ENCODE data around the gene MBD3.
"Not testable (repeated sequence)": the region's sequence is repeated elsewhere in the genome, so short reads cannot be mapped to it uniquely, and the experiment has no call there.

Gene MBD3

DNA sequence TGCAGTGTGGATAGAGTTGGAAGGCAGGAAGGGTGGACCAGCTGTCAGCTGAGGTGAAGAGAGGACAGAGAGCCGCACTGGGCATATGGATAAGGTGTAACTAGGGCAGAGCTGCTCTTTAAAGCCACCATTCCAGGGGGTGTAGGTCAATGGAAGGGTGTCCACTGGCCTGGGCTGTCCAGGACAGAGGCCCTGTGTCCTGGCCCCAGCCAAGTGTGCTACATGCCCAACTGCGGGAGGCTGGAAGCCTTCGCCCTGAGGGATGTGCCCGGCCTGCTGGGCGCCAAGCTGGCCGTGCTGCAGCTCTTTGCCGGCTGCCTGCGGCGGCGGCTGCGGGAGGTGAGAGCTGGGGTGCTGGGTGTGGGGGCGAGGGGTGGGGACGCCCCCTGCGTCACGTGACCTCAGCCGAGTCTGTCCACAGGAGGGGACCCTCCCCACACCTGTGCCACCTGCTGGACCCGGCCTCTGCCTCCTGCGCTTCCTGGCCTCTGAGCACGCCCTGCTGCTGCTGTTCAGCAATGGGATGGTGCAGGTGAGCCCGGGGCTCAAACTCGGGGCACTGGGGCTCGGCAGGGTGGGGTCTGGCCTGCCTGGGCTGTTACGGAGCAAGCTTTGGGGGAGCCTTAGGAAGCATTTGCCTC, 59.0 kb downstream of the MBD3 start:
- no peak for DNase-seq

DNA sequence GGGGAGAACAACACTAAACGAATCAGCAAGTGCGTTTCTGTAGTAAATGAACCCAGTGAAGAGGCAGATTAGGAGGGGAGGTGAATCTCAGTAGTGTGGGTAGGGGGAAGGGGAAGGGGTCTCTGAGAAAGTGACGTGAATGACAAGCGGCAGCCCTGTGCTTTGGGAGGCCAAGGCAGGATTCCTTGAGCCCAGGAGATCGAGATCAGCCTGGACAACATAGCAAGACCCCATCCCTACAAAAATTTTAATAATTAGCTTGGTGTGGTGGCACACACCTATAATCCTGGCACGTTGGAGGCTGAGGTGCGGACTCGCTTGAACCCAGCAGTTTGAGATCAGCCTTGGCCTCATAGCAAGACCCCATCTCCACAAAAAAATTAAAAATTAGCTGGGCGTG, 60.7 kb downstream of the MBD3 start:
- DNase-seq: no peak

DNA sequence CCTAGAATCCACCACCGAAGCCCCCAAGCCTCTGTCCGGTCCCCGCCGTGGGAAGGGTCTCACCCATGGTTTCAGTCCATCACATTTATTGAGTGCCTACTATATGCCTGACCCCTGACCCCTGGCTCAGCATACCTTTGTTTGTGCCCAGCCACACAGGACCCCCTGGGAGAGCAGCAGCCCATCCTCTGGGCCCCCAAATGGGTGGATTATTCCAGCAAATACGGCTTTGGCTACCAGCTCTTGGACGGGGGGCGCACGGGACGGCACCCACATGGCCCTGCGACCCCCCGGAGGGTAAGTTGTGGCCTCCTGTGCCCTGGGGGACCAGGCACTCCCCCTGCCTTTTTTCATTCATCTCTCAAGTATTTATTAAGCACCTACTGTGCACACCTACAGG, 61.1 kb downstream of the MBD3 start:
- no peak for DNase-seq

DNA sequence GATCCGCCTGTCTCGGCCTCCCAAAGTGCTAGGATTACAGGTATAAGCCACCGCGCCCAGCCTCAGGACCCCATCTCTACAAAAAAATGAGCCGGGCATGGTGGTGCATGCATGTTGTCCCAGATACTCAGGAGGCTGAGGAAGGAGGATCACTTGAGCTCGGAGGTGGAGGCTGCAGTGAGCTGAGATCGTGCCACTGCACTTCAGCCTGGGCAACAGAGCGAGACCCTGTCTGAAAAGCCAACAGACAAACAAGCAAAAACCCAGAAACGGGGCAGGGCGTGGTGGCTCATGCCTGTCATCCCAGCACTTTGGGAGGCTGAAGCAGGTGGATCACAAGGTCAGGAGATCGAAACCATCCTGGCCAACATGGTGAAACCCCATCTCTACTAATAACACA, 61.8 kb downstream of the MBD3 start:
- DNase-seq: not testable (repeated sequence)

DNA sequence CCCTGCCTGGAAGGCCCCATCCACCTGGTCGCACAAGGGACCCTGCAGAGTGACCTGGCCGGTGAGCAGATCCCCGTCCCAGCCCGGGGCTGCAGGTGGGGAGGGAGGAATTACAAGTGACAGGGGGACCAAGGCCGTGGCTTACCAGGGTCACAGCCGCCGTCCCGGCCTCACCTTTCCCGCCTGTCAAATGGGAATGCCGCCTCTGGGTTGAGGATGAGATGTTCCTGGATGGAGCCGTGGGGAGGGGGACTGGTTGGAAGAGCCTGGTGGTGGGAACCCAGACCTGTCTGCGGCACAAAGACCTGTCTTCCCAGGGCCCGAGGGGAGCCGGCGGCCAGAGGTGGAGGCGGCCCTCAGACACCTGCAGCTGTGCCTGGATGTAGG, 63.2 kb downstream of the MBD3 start:
- DNase-seq: no peak

DNA sequence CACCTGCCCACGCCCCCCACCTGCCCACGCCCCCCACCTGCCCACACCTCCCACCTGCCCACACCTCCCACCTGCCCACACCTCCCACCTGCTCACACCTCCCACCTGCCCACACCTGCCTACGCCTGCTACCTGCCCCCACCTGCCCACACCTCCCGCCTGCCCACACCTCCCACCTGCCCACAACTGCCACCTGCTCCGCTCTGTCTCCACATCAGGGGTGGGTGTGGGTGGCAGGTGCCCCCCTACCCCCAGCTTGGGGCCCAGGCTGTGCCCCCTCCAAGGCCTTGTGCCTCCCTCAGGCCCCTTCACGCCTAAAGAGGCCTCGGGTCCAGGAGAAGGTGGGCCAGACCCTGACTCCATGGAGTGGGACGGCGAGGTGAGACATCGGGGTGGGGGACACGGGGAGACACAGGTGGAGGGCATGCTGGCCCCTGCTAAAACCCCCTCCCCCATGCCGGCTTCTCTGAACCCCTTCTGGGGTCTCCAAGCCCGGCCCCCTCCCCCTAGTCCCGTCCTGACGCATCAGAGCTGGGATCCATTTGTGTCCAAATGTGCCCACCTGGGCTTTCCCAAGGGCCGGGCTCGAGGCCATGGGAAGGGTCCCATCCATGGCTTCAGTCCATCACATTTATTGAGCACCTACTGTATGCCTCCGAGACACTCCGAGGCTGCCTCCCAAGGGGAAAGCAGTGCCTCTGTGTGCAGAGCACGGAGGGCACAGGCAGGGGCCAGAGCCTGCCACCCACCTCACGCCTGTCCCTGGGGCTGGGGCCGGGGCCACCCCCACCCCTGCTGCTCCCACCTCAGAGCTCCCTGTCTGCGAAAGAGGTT, 63.9 kb downstream of the MBD3 start:
- no peak for DNase-seq

DNA sequence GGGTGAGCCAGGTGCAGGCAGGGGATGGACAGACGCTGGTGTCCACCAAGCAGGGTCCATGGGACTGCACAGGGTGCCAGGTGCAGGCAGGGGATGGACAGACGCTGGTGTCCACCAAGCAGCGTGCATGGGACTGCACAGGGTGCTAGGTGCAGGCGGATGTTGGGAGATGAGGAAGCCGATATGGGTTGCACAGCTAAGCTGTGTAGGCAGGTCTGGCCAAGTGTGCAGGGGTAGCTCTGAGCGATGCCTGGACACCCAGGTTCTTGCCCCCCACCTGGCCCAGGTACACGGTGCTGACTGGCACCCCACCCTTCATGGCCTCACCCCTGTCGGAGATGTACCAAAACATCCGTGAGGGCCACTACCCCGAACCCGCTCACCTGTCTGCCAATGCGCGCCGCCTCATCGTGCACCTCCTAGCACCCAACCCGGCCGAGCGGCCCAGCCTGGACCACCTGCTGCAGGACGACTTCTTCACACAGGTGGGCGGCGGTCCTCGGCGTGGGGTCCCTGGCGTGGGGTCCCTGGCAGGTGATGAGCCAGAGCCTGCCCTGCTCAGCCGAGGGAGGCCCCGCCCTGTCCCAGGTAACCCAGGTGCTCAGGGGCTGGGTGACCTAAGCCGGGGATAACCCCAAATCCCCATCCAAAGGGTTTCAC, 64.9 kb downstream of the MBD3 start:
- DNase-seq: no peak

DNA sequence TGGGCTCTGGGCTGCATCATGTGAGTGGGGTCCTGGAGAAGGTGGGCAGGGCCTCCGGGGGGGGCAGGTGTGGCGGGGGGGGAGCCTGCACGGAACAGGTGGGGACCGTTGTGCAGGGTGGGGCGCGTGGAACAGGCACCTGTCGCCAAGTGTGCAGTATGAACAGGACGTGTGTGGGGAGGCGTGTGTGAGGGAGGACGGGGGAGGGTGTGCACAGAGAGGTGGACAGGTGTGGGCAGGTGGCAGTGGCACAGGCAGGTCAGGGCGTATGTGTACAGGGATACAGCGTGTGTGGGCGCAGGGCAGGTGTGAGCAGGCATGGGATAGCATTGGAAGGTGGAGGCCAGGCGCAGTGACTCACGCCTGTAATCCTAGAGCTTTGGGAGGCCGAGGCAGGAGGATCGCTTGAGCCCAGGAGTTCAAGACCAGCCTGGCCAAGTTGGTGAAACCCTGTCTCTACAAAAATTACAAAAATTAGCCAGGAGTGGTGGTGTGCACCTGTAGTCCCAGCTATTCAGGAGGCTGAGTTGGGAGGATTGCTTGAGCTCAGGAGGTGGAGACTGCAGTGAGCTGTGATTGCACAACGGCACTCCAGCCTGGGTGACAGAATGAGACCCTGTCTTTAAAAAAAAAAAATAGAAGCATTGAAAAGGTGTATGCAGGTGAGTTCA, 65.6 kb downstream of the MBD3 start:
- DNase-seq: no peak

DNA sequence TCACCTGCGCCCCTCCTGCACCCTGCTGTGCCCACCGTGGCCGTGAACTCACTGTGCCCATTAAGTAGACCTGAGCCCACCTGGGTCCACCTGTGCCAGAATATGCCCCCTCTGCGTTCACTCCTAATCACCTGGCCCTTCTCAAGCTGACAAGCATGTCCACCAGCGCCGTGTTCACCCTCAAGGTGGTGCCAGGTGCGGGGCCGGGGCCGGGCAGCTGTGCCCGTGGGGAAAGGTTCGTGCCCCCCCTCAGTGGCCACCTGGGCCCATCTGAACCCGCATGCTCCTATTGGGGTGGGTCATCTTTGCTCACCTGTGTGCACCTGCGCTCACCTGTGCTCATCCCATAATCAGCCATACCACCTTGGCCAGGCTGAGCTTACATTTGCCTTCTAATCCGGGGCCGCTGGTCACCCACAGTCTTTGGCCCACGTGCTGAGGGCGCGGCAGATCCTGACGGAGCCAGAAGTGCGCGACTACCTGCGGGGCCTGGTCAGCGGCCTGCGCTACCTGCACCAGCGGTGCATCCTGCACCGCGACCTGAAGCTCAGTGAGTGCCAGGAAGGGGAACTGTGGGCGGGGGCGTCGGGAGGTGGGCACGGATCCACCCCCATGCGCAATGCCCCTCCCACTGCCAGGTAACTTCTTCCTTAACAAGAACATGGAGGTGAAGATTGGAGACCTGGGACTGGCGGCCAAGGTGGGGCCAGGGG, 66.4 kb downstream of the MBD3 start:
- DNase-seq: no peak

DNA sequence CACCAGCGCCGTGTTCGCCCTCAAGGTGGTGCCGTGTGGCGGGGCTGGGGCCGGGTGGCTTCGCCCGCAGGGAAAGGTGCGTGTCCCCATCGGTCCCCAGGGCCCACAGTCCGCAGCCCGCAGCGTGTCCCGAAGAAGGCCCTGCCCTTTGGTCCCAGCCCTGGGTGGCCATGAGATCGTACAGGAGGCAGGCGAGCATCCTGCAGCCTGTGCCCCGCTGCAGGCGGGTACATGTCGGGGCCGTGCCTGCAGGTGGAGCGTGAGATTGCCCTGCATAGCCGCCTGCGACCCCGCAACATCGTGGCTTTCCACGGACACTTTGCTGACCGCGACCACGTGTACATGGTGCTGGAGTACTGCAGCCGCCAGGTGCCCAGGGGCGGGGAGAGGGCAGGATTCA, 67.3 kb downstream of the MBD3 start:
- DNase-seq: no peak

DNA sequence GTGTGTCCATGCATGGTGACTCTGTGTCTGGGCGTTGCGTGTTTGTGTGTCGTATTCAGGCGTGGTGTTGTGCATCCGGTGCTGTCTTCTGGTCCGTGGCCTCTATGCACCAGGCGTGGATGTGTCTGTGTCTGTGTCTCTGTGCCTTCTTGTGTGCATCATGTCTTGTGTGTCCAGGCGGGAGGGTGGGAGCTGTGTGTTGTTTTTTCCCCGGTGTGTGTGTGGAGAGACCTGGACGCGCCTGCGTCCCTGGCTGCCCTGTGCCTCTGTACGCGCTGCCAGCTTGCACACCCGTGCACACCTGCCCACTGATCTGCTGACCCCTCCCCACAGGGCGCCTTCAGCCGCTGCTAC, 67.7 kb downstream of the MBD3 start:
- DNase-seq: no peak

DNA sequence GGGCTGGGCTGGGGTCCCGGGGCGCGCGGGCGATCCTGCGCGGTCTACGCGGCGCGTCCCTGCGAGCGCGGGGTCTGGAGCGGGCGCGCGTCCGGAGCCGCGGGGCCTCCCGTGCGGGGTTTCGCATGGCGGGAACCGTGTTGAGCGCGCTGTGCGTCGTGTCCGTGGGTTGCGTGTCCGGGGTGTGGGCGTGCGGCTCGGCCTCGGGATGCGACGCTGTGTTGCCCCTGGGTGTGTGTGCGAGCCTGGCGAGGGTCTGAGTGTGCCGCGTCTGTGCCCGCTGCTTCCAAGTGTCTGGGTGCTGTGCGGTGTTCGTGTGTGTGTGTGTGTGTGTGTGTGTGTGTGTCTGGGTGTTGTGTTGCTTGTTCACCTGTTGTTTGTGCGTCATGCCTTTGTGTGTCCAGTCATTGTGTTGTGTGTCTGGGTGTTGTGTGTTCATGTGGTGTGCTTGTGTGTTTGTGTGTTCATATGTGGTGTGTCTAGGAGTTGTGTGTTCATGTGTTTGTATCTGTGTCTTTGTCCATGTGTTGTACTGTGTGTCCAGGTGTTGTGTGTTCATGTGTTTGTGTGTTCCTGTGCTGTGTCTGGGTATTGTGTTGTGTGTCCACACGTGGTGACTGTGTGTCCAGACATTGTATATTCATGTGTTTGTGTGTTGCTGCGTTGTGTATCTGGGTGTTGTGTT, 68.2 kb downstream of the MBD3 start:
- peak; percentile 52 for DNase-seq
